Amniotic stem cell (primary cell): ENCODE data around the gene PDE4B.
A peak's percentile ranks its signal among the peaks of the same experiment; 100 is the strongest.

Experiments
- DNase-seq: peaks from one replicate; lab custom pipeline; 2025; lab: John Stamatoyannopoulos, UW

PDE4B gene

GRCh38 chr1:66360285-66360724, 567.6 kb downstream of the PDE4B start:
- no peak for DNase-seq

GRCh38 chr1:66364578-66365391, 572.1 kb downstream of the PDE4B start:
- no peak for DNase-seq

GRCh38 chr1:66365635-66366034, 572.9 kb downstream of the PDE4B start:
- no peak for DNase-seq

GRCh38 chr1:66366634-66367033, 573.9 kb downstream of the PDE4B start:
- no peak for DNase-seq

- no peak for DNase-seq
Observed at GRCh38 chr1:66367369-66367768, 574.7 kb downstream of the PDE4B start.

- DNase-seq = no peak
Observed at GRCh38 chr1:66368261-66368660, 575.6 kb downstream of the PDE4B start.

- no peak for DNase-seq
Observed at GRCh38 chr1:66370462-66370971, 577.8 kb downstream of the PDE4B start.

GRCh38 chr1:66371233-66372005, 578.7 kb downstream of the PDE4B start:
- DNase-seq = peak; percentile 46

GRCh38 chr1:66372522-66373101, 579.9 kb downstream of the PDE4B start:
- DNase-seq = no peak

- no peak for DNase-seq
Observed at GRCh38 chr1:66373157-66373591, 580.5 kb downstream of the PDE4B start.

GRCh38 chr1:66374148-66374547, 581.5 kb downstream of the PDE4B start:
- no peak for DNase-seq

GRCh38 chr1:66374561-66375111, 581.9 kb downstream of the PDE4B start:
- DNase-seq = peak; percentile 84

GRCh38 chr1:66375125-66375524, 582.4 kb downstream of the PDE4B start:
- no peak for DNase-seq

GRCh38 chr1:66380452-66381212, 587.9 kb downstream of the PDE4B start:
- DNase-seq = no peak

- DNase-seq = no peak
Observed at GRCh38 chr1:66381621-66382275, 589.1 kb downstream of the PDE4B start.

GRCh38 chr1:66383168-66383567, 590.5 kb downstream of the PDE4B start:
- DNase-seq = no peak

GRCh38 chr1:66383611-66384010, 590.9 kb downstream of the PDE4B start:
- no peak for DNase-seq

- no peak for DNase-seq
Observed at GRCh38 chr1:66384258-66384921, 591.7 kb downstream of the PDE4B start.

- no peak for DNase-seq
Observed at GRCh38 chr1:66386712-66387111, 594.0 kb downstream of the PDE4B start.

- DNase-seq = no peak
Observed at GRCh38 chr1:66388913-66389312, 596.2 kb downstream of the PDE4B start.
